HG02938 (cell line): ENCODE data around the gene ACER2.
"Not testable (repeated sequence)": the region's sequence is repeated elsewhere in the genome, so short reads cannot be mapped to it uniquely, and the experiment has no call there.

Experiments
- ATAC-seq: cut with Tn5 transposase; IDR thresholded peaks from one replicate; pipeline ENCODE4 v1.9.1; 2021; ENCODE audit warnings: mild to moderate bottlenecking, moderate library complexity; ENCODE audit not compliant: unreplicated experiment

The ACER2 gene

DNA sequence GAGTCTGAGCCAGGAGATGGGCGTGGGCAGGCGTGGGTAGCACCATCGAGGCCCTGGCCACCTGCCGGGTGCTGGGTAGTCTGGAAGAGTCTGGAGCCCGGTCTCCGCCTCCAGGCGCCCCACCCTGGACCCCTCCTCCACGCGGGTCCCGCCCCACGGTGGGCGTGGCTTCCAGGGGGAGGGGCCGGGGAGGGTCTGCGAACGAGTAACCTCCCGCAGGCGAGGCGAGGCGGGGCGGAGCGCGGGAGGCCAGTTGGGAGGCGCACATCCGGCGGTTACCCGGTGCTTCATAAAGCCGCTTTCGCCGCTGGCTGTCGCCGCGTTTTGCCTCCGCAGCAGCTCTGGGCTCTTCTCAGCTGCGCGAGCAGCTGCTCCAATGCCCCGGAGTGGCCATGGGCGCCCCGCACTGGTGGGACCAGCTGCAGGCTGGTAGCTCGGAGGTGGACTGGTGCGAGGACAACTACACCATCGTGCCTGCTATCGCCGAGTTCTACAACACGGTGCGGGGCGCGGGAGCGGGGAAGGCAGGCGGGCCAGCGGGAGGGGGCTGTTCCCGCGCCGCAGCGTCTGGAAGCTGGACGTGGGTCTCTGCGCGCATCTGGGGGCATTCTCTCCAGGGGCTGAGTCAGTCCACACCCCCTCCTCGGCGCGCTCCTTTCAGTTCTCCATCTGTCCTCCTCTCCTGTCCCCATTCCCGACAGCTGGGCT lies at the start of gene ACER2:
Gene ACER2 (plus strand): TSS at position 317 of the 708 bp plus-strand sequence. CDS start 76 bp downstream, at position 393.
- ATAC-seq = peak; percentile 83

DNA sequence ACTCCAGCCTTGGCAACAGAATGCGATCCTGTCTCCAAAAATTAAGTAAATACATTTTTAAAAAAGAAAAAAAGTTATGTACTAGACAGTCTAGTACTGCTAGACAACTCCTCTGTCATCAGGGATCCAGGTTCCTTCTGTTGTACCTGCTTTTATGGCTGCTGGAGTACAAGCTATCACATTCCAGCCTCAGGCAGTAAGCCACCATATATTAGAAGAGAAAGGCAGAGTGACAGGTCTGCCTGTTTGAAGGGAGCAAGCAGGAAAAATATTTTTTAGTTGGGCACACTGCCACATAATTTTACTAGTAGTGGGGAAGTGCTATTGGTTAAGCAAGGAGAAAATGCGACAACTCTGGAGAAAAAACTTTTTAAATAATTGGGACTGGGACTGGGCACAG lies 39.7 kb upstream of the ACER2 start:
- ATAC-seq = no peak

DNA sequence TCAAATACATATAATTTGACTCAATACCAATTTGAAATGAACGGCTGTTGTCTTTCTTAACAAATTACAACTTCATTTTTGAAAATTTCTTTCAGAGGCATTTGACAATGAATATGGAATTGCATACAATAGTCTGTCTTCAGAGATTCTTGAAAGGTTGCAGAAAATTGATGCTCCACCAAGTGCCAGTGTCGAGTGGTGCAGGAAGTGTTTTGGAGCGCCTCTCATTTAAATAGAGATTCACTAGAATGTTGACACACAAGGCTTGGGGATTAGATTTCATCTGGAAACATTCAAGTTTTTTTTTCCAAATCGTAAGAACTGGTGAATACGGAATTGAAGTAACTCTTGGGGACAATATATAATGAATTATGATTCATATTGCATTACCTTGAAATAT lies 36.9 kb upstream of the ACER2 start:
- ATAC-seq = no peak

DNA sequence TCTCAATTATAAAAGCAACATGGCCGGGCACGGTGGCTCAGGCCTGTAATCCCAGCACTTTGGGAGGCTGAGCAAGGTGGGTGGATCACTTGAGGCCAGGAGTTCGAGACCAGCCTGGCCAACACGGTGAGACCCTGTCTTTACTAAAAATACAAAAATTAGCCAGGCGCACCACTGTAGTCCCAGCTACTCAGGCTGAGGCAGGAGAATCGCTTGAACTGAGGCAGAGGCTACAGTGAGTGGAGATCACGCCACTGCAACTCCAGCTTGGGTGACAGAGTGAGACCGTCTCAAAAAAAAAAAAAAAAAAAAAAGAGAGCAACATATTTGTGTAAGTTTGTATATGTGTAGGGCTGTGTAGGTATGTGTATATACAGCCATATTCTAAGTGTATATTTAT lies 36.2 kb upstream of the ACER2 start:
- no peak for ATAC-seq

DNA sequence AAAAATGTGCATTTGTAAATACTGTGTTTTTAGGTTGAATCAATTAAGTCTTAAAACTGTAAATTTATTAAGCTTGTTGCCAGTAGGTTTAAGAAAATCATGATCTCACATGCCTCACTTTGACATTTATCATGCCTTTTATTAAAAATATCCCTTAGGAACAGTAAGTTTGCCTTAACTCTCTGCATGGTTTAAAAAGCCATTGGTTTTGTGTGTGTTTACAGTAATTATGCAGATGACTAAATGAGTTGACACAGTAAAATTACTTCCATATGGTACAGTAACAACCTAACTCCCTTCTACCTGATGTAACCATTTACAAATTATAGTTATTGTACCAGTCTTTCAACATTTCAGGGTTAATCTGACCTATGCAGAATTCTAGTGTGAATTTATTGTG lies 35.3 kb upstream of the ACER2 start:
- no peak for ATAC-seq

DNA sequence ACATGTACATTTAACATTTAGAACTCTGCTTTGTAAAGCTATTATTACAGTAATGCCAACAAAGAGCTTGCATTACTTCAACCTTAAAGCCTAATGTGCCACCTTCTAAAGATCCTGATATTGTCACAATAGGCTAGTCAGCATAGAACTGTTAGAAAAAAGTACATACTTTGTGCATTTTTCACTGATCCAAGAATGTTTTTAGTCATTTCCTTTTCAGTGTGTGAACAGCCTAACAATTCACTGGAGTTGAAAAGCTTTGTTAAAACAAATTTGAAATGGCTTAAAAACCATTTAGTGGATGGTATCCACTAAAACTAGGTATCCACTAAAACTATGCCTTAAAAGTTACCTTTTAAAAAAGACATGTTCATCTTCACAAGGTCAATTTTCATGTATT lies 33.3 kb upstream of the ACER2 start:
- ATAC-seq = no peak

DNA sequence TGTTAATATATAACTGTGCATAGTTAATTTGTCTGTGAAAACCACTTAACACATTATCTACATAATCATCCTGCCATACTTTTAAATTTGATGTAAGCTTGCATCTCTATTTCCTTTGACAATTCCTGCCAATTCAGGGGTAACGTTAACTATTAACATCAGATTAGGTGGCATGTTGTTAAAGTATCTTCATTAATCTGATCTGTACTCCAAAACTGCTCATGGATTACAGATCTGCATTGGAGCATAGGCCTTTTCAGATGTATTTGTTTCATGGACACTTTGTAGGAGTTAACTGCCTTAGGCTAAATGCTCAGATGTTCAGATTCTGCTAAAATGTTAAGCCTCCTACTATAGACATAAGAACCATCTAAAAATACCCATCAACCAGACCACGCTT lies 31.9 kb upstream of the ACER2 start:
- ATAC-seq = no peak

DNA sequence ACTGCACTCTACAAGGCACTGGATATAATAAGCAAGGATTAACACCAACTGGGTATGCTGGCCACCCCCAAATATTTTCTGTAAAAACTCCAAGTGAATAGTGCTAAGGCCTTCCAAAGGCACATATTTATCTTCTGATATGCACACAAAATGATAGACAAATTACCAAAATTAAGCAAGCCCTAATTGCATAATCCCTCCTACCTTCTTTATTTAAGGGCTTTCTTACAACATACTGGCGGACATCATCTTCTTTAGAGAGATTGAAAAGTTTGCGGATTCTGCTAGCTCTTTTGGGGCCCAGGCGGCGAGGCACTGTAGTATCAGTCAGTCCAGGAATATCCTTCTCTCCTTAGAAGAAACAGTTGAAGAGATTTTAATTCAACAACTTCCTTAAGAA lies 30.6 kb upstream of the ACER2 start:
- no peak for ATAC-seq

DNA sequence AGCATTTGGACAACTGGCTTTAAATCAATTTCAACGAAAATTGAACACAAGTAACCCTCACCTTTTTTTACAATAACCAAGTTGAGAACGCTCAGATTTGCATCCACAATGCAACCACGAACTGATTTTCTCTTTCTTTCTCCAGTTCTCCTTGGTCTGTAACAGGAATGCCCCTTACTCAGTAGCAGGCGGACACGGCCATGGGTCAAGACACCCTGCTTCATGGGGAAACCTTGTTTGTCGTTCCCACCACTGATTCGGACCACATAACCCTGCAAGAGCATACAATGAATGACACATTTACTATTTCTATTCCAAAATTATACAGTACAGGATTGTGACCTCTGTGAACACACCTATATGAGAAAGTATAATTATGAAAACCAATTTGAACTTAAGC lies 30.2 kb upstream of the ACER2 start:
- ATAC-seq = no peak

DNA sequence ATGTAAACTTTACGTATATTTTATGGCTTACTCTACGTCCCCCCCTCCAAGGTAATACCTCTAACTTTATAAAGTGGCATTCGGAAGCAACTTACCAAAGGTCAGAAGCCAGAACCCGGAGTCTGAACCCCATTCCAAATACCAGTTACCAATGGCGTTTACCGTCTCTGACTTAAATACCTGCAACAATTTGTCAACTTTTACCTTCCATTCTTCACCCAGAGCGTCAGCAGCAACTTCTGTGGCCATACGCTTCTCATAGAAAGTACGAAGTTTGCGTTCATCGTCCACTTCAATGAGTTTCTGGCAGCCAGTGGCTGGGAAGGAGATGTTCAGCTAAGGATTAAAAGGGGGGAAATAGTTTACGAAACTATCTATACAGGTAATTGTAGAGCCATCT lies 29.5 kb upstream of the ACER2 start:
- ATAC-seq = no peak

DNA sequence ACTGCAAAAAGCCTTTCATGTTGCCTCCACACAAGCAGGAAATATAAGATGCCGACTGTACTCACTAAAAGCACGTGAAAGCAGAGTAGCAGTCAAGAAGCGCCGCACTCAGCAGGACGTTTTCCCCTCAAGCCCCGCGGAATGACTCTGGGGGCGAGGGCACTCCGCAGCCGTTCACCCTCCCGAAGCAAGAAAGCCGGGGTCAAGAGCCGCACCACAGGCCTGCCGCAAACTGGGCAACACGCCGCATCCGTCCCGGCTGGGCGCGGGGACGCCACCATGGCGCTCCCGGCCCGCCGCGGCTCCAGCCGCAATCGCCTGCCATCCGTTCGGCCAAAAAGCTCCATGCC lies 29.1 kb upstream of the ACER2 start:
- peak; percentile 28 for ATAC-seq

DNA sequence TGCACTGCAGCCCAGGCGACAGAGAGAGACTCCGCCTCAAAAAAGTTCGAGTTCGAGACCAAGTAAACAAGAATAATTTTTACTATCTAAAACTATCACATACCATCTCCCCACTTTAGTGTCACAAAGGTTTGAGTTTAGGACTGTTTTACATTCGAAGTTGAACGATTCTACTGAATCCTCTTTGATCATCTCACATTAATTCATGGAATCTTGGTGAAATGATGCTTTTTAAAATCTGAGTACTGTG lies 28.1 kb upstream of the ACER2 start:
- no peak for ATAC-seq

DNA sequence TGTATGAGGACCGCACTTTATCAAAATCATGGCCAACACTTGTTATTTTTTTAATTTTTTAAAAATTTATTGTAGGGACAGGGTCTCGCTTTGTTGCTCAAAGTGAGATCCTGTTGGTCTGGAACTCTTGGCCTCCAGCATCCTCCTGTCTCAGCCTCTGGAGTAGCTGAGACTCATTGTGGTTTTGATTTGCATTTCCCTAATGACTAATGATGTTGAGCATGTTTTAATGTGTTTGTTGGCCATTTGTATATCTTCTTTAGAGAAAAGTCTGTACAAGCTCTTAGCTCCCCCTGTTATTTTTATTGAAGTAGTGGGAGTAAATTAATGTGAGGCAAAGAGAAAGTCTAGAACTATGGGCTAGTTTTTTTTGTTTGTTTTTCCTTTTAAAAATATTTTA lies 27.2 kb upstream of the ACER2 start:
- ATAC-seq = no peak

DNA sequence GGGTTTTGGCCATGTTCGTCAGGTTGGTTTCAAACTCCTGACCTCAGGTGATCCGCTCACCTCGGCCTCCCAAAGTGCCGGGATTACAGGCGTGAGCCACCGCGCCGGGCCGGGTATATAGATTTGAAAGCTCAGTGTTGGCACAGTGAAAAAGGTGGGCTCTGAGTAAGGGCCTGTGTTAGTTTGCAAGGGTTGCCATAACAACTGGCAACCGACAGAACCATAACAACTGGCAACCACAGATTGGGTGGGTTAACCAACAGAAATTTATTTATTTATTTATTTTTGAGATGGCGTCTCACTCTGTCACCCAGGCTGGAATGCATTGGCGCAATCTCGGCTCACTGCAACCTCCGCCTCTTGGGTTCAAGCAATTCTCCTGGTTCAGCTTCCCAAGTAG lies 23.6 kb upstream of the ACER2 start:
- ATAC-seq = not testable (repeated sequence)

DNA sequence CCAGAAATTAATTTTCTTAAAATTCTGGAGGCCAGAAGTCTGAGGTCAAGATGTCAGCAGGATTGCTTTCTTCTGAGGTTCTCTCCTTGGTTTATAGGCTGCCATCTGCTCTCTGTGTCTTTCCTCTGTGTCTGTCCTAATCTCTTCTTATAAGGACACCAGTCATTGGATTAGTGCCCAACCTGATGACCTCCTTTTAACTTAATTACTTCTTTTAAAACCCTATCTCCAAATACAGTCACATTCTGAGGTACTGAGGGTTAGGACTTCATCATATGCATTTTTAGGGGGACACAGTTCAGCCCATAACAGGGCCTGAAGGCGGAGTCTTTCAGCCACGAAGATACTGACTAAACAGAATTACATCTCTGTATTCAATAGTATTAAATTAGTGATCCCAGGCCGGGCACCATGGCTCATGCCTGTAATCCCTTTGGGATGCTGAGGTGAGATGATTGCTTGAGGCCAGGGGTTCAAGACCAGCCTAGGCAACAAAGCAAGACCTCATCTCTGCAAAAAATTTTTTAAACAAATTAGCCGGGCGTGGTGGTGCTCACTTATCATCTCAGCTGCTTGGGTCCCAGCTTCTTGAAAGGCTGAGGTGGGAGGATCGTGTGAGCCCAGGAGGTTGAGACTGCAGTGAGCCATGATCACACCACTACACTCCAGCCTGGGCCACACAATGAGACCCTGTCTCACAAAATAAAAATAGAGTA lies 22.9 kb upstream of the ACER2 start:
- no peak for ATAC-seq

DNA sequence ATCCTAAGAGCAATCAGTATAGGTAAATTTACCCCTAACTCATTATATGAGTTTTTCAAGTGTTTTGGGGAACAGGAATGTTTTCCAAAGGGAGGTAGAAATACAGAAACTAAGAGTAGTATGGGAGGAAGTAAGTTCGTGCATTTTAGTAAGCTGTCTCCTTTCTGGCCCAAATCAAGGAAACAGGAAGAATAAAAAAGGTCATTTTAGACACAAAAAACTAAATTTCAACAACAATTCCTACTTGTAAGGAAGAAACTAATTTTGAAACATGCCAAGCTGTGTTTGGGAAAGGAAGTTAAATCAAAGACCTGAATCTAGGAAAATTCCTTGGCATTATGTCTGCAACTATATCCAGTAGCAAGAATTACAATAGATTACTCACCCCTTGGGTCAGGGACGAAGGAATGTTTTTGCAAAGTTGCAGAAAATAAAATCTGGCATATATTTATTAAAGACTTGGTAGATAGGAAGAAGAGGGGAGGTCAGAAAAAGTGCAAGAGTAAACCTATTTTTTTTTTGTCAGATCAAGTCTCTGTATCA lies 22.2 kb upstream of the ACER2 start:
- ATAC-seq = no peak

DNA sequence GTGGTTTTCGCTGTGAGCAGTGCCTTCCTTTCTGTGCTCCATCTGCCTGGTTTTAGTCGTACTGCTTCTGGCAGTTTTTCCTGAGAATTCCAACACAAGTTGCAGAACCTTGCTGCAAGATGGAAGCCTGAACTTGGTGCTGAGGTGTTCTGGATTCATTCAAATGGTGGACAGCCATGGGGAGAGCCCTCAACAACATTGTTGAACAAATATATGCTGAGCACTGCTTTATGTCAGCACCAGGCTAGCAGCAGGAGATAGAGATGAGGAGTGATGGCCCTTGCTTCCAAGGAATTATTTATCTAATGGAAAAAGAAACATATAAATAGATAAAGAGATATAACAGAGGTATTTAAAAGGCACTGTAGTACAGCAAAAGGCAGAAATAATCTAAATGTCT lies 21.5 kb upstream of the ACER2 start:
- ATAC-seq = no peak

DNA sequence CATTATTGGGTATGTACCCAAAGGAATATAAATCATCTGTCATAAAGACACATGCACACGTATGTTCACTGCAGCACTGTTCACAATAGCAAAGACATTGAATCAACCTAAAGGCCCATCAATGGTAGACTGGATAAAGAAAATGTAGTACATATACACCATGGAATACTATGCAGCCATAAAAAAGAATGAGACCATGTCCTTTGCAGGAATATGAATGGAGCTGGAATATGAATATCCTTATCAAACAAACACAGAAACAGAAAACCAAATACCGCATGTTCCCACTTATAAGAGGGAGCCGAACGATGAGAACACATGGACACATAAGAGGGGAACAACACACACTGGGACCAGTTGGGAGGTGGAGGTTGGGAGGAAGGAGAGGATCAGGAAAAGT lies 19.3 kb upstream of the ACER2 start:
- ATAC-seq = not testable (repeated sequence)

DNA sequence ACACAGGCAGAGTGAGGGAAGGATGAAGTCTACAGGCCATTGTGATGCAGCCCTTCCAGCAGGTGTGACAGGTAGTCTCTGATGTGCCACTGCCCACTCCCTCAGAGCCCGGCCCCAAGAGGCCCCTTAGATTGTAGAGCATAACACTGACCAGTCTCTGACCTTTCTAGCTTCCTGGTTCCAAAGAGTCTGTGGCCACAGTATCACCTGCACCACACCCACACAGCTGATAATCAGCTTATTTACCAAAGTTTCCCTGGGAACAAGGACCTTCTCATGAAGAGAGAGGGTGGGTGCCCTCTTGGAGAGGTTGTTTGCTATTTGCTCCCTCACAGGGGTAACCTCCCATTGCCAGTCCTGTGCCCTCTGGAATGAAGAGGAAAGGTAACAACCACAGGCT lies 11.0 kb upstream of the ACER2 start:
- no peak for ATAC-seq

DNA sequence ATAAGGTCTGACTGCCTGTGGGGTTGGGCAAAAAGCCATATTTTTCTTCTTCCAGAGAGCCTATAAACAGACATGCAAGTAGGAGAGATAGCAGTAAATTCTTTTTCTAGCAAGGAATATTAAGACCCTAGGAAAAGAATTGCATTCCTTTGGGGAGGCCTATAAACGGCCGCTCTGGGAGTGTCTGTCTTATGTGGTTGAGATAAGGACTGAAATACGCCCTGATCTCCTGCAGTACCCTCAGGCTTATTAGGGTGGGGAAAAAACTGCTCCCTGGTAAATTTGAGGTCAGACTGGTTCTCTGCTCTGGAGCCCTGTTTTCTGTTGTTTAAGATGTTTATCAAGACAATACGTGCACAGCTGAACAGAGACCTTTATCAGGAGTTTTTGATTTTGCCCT lies 5.6 kb upstream of the ACER2 start:
- not testable (repeated sequence) for ATAC-seq

DNA sequence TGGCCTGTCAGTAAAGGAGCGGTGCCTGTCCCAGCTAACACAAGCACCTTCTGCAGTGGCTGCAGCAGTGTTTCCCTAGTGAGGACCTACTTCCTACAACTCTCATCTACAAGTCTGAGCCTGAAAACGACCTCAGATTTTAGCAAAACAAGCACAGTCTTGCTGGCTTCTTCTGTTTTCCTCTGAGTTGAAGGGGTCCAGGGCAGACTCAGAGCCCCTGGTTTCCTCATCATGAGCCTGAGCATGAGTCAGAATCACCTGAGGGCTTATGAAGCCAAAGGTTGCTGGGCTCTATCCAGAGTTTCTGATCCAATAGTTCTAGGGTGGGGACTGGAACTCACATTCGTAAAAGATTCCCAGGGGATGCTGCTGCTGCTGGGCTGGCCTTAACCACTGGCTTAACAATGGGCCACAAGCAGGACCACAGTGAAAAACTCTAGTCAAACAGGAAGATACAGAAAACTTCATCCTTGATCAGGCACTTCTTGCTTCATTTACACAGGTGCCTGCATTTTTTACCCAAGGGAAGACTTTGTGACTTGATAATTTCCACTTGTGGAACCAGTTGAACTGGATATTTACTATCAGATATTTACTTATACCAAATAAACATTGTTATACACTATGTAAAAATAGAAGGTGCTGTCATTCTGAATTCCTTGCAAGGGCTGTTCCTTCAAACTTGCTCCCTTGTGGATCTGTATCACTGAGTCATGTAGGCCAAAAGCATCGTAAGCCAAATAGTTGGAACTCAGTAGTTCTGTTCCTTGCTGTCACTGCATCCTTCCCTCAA lies 4.3 kb upstream of the ACER2 start:
- ATAC-seq = no peak

DNA sequence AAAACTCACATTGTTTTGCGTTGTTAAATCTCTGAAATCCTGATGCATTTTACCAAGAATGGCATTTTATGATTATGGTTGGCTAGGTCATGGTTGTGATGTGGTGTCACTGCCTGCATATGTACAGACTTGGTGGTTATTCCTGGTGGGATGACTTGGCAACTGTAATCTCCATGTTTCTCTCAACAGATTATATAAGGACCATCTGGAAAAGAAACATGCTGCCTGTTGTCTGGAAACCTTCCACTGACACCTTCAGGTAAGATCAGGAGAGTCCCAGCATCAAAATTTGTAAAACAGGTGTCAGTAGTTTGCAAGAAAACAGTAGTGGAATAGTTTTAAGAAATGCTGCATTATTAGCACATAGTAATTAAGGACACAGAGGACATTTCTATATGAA lies 3.0 kb upstream of the ACER2 start:
- no peak for ATAC-seq
